Tongue (tissue), 2 donors: Measurements from ENCODE around the gene SNX27. TPM values are rescaled to one million over a fixed set of nuclear protein-coding genes. Genes with fewer than 3 reads are reported as not detected.
"Not testable (repeated sequence)": the region's sequence is repeated elsewhere in the genome, so short reads cannot be mapped to it uniquely, and the experiment has no call there.

Experiments used
- DNase-seq: peaks from one replicate; pipeline ENCODE4 v3.0.0-alpha.2; 2015
- total RNA-seq: library from RNA; depleted of rRNA; stranded (reverse); fragments of >200 nt; gene quantifications from one replicate; pipeline ENCODE4 v1.2.3, GENCODE V29; 2014

Gene SNX27
- total RNA-seq, 1 donor from 2014 or later = 44.2 TPM

DNA sequence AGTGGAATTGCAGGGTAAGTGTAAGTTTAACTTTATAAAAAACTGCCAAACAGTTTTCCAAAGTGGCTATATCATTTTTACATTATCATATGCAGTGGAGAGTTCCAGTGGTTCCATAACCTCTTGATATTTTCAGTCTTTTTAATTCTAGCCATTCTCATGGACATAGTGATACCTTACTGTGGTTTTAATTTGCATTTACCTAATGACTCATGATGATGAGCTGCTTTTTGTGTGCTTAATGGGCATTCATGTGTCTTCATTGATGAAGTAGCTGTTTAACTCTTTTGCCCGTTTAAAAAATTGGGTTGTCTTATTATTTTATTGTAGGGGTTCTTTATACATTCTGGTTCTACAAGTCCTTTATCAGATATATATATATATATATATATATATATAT, 29.4 kb downstream of the SNX27 start:
- no peak for DNase-seq

DNA sequence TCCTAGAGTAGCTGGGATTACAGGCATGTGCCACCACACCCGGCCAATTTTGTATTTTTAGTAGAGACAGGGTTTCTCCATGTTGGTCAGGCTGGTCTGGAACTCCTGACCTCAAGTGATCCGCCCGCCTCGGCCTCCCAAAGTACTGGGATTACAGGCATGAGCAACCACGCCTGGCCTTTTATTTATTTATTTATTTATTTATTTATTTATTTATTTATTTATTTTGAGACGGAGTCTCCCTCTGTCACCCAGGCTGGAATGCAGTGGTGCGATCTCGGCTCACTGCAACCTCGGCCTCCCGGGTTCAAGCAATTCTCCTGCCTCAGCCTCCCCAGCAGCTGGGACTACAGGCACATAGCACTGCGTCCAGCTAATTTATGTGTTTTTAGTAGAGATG, 31.2 kb downstream of the SNX27 start:
- DNase-seq = not testable (repeated sequence)

DNA sequence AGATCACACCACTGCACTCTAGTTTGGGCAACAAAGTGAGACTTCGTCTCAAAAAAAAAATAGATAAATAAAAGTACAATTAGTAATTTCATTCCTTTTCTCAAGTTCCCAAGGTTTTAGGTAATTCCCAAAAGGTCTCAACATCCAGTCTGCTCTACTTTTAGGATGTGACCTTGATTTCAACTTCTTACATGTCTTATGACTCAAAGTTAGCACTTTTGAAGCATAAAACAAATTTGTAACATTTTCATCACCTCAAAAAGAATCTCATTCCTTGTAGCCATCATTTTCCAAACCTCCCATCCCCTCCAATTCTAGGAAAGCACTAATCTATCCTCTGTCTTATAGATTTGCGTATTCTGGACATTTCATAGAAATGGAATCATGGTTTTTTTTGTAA, 32.2 kb downstream of the SNX27 start:
- DNase-seq = no peak

DNA sequence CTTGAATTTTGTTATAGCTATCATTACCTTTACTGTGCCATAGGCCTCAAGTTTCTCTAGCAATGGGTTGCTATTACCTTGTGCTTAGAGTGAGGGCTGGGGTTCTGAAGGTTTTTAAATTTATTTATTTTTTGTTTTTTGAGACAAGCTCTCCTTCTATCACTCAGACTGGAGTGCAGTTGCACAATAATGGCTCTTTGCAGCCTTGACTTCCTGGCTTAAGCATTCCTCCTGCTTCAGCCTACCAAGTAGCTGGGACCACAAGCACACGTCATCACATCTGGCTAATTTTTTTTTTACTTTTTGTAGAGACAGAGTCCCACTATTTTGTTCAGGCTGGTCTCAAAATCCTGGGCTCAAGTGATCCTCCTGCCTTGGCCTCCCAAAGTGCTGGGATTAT, 41.5 kb downstream of the SNX27 start:
- DNase-seq = no peak

DNA sequence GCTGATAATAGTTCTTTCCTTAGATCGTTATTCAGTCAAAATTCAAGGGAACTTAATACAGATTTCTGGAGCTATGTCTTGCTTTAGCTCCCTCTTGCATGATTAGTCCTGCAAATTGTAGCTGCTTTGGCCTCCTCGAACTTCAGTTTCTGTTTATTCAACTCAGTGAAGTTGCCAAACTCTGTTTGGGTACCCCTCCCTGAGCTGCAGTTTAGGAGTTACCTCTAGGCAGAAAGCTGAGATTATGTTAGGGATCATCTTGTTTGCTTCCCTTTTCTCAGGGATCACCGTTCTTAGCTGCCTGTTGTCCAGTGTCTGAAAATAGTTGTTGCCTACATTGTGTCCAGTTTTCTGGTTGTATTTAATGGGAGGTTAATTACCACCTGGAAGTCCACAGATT, 43.5 kb downstream of the SNX27 start:
- DNase-seq = no peak

DNA sequence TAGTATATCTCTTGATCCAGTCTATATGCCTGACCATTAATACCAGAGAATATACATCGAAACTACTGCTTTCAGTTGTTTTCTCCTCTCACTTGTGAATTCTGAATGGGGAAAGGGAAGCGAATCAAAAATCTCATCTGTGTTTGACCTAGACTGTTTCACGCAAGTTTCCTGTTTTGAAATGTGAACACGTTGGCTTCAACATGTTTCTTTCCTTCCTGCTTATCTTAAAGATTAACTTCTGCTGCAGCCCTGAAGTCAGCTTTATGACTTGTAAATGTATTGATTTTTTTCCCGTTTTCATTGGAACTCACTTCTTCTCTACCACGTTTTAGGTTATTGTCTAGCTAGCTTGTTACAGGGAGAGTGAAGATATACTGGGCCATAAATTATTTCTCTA, 49.9 kb downstream of the SNX27 start:
- no peak for DNase-seq

DNA sequence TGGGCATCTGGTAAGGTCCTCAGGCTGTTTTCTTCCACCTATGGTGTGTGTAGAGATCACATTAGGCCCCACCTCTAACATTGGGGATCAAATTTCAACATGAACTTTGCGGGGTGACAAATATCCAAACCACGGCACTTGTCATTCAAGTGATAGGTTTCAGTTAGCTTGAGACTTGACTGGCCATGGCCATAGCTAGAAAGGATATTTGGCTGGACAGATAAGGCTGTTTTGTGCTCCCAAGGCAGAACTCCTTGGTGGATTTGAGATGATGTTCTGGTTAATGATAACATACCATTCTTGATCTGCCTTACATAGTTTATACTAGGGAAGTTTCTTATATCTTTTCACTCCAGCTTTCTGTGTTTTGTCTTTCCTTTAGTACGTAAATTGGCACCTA, 56.2 kb downstream of the SNX27 start:
- DNase-seq = no peak

DNA sequence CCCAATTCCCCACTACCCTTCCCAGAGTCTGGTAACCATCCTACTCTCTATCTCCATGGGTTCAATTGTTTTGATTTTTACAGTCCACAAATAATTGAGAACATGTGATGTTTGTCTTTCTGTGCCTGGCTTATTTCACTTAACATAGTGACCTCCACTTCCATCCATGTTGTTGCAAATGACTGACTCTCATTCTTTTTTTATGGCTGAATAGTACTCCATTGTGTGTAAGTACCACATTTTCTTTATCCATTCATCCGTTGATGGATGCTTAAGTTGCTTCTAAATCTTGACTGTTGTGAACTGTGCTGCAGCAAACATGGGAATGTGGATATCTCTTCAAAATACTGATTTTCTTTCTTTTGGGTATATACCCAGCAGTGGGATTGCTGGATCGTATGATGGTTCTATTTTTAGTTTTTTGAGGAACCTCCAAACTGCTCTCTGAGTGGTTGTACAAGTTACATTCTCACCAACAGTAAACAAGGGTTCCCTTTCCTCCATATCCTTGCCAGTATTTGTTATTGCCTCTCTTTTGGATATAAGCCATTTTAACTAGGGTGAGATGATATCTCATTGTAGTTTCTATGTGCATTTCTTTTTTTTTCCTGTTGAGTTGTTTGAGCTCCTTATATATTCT, 58.3 kb downstream of the SNX27 start:
- not testable (repeated sequence) for DNase-seq

DNA sequence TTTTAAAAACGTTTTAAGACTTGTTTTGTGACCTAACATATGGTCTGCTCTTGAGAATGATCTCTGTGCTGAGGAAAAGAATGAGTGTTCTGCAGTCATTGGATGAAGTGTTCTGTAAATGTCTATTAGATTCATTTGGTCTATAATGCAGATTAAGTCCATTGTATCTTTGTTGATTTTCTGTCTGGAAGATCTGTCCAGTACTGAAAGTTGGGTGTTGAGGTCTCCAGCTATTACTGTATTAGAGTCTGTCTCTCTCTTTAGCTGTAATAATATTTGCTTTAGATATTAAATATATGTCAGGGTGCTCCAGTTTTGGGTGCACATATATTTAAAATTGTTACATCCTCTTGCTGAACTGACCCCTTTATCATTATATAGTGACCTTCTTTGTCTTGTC, 61.6 kb downstream of the SNX27 start:
- no peak for DNase-seq

DNA sequence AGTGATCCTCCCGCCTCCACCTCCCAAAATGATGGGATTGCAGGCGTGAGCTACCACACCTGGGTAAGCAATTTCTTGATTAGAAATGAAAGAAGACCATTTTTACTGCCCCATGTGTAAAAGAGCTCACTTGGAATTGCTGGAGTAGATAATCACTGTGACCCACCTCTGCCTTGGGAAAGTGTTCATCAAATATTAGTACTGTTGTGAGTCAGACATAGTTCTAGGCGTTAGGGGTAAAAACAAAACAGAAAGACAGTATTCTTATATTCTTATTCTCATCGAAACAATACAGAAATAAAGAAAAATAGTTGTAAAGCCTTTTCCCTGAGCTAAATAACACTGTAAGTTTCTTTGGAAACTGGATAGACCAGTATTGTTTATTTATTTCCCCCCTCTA, 68.5 kb downstream of the SNX27 start:
- no peak for DNase-seq

DNA sequence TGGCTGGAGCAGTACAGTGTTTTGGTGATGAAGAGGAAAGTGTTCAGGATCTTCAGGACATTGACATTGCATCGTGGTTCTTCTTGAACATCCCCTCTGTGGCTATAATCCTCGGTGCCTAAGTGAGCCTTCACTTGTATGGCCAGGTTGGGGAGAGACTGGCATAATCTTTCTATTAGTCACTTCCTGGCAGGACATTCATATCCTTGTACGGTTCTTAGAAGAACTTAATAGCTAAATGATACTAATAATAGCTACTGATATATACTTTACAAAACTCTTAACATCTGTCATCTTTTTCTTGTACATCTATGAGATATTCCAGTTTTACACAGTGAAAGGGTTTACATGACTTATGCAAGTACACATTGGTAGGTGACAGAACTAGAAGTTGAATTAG, 69.0 kb downstream of the SNX27 start:
- DNase-seq = no peak

DNA sequence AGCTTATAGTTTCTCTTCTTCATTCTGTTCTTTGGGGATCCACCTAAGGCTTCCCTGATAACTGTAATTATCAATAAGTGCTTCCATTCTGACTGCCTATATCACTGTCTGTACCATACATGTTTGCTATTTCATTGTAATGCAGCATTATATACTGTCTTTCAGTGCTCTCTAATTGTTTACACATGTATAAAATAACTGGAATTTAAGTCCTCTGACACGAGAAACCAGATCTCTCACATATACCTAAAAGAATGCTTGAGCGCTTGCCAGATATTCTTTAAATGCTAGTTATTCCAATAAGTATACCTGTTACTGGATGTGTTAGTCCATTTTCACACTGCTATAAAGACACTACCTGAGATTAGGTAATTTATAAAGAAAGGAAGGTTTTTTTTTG, 70.1 kb downstream of the SNX27 start:
- DNase-seq = no peak

DNA sequence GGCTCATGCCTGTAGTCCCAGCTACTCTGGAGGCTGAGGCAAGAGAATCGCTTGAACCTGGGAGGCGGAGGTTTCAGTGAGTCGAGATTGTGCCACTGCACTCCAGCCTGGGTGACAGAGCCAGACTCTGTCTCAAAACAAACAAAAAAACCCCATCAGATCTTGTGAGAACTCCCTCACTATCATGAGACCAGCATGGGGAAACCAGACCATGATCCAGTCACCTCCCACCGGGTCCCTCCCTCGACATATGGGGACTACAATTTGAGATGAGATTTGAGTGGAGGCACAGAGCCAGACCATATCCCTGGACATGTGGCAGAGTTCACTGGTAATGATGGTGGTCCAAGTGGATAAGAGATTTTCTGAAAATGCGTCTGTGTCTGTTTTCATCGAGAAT, 71.1 kb downstream of the SNX27 start:
- not testable (repeated sequence) for DNase-seq

DNA sequence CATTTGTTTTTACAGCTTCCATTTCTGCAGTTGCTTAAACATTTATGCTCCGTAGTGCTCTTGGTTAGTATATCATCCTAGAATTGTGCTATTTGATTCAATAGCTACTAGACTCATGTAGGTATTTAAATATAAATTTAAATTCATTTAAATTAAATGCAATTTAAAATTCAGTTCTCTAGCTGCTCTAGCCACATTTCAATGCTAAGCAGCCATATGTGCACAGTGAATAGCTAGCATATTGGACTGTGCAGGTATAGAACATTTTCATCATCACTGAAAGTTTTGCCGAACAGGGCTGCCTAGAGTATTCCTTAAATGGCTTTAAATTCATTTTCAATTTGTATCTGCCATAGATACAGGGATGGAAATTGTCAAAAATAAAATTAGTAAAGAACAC, 72.3 kb downstream of the SNX27 start:
- no peak for DNase-seq

DNA sequence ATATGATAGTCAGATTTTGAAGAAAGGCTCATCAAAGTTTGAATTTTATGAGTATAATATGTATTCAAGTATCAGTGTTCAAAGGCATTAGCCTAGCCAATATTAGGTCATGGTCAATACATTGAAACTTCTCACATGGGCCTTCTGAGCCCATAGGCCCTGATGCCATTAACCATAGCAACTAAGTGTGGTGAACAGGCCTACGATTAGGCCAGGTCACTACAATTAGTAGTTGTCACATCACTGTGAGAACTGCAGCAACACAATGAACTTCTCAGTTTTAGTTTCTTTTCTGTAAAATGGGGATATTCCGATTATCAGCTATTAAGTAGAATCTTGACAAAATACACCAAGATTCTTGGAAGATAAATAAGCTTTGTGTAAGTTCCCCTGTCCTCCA, 74.7 kb downstream of the SNX27 start:
- no peak for DNase-seq

DNA sequence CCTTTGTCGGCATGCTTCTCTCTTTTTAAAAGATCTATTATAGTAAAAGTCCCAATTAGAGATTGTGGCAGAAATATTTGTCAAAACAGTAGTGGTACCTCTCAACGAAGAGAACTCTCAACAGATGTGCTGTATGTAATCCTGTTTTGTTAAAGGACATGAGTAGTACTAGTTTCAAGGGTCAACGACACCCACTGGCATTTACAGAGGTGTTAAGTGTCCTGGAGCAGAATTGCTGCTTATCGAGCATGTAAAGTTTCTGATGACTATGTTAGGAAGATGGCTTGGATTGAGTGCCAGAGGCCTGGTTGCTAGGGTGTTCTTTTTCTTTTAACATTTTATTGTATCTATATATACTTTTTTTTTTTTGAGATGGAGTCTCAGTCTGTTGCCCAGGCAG, 77.6 kb downstream of the SNX27 start:
- no peak for DNase-seq

DNA sequence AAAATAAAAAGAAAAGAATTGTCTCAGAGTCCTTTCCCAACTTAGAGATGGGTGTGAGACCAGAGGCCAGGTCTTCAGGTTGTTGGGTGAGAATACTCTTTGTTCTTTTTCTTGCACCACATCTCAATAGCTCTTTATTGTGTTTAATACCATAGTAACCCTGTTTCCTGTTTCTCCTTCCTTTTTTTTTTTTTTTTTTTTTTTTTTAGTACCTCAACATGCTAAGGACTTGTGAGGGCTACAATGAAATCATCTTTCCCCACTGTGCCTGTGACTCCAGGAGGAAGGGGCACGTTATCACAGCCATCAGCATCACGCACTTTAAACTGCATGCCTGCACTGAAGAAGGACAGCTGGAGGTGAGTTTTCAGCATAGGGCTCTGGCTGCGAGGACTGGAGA, 80.4 kb downstream of the SNX27 start:
- DNase-seq = no peak

DNA sequence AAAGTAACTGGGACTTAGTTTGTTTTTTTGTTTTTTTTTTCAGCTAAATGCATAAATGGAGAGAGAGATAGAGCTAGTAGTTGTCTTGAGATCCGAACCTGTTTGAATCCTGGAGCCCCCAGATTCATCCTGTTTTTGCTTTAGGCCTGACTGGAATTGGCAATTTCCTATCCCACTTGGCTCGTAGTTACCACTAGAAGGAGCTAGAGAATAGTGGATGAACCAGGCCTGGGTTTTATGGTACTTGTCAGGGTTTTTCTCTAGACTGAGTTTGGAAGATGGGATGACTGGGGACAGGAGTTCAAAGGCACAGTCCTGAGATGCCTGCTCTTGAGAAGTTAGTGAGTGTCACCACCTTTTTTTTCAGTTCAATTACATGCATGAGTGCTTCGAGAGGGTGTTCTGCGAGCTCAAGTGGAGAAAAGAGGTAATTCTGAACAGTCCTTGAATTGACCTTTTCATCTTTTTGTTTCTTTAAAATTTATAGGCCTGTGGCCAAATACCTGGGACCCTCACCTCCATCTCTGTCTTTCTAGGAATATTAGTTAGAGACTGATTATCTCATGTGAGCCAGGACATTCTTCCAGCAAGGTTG, 81.3 kb downstream of the SNX27 start:
- DNase-seq = peak; percentile 49

DNA sequence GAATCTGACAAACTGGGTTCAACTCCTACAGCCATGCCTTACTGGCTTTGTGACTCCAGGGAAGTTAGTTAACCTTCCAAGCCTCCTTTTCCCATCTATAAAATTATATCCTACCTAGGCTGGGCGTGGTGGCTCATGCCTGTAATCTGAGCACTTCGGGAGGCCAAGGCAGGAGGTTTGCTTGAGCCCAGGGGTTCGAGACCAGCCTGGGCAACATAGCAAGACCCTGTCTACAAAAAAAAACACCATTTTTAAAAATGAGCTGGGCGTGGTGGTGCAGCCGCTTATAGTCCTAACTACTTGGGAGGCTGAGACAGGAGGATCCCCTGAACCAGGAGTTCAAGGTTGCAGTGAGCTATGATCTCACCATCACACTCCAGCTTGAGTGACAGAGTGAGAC, 89.7 kb downstream of the SNX27 start:
- DNase-seq = no peak

DNA sequence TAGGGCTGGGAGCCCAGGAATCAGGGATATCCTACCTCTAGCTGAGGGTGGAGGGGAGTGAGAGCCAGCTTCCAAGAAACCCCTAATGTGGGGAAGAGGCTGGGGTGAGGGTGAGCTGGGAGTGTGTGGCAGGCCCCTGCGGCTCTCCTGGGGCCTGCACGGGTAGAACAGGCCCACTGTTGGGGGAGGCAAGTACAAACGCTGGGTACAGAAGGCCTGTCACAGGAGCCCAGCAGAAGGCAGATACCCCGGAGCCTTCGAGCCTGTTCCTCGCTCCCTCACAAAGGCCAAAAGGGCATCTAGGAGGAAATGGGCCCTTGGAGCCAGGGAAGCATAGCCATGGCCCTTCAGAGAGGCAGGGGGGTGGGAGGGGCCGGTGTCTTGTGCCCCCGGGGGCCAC, 91.1 kb downstream of the SNX27 start:
- DNase-seq = no peak

DNA sequence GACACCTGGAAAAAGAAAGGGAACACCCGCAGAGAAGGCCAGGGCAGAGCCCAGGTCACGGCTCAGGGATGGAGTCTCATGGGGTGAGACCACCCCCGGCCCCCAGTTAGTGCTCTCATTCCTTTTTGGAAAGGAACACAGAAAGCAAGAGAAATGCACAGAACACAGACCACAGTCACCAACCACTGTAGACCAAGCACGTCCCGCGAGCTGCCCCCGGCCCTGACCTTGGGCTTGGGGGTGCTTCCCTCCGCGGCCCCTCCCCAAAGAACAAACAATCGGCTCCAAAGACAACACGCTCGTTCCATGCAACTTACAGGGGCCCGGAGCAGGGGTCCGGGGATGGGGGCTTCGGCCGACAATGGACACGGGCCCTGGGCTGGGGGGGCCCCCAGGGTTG, 92.0 kb downstream of the SNX27 start:
- no peak for DNase-seq

DNA sequence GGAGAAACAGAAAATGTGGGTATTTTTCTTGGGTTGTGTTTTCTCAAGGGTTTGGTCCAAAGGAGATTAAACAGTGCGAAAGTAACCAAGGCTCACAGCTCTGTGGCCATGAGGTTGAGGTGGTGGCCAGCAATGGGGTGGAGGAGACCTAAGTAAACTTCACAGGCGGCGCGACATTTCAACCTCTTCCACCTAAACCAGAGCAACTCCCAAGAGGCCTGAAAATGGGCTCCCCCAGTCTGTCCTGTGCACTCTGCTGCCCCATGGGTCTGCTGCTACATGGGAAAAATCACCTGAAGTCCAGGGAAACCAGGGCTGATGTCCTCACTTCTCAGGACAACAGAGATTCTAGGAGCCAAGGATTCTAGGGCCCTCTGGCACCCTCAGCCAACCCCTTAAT, 92.4 kb downstream of the SNX27 start:
- DNase-seq = no peak

DNA sequence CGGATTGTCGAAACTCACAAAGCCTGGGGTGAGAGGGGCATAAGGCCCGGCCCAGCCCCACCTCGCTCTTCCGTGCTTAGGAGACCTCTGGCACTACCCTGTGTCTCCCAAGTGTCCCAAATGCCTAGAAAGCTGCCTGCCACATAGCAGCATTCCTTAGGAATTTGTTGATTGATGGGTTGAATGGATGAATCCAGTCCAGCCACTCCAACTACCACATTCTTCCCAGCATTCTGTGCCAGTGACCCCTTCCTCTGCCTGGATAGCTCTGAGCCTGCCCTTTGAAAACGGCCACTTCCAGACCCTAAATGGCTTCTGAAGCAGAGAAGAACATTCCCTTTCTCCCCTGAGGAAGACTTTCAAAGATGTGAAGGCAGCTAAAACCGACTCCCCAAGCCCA, 93.3 kb downstream of the SNX27 start:
- no peak for DNase-seq

DNA sequence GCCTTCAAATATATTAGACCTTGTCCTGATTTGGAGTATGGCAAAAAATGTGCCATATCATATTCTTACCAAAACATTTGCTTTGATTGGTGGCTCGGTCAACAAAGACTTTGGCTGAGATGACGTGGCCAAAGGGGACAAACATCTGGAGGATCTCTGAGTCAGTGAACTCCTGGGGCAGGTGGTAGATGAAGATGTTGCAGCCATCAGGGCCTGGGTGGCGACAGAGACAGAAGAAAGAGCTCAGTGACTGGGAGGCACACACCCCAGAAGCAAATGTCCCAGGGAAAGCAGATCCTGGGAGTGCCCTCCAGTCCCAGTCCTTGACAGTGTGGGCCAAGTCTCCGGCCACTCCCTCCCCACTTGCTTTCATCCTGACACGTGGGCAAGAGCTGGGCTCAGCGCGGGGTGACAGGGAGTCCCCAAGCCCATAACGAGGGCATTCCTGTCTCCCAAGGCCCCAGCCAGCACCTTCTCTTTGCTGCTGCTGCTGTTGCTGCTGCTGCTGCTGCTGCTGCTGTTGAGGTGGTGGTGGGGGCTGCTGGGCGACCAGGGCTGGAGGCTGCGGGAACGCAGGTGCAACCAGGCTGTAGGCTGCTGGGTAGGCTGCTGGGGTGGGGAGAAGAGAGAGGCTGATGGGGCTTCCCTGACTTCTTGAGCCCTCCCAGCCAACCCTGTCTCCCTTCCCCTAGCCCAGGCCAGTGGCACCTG, 94.1 kb downstream of the SNX27 start:
- no peak for DNase-seq
